Trophoblast cell (in vitro differentiated cells and primary cell): ENCODE measurements around the gene RIN3.

ENCODE experiments used
- DNase-seq, 2 donors: peaks; one replicate each; pipeline ENCODE4 v3.0.0-alpha.2; 2016
- H2AFZ ChIP-seq: 2 replicates; pipeline ENCODE4 v1.6.1; 2013; ENCODE audit warnings: low read length, moderate library complexity, mild to moderate bottlenecking; ENCODE audit not compliant: insufficient read depth, poor library complexity
- H2AK5ac ChIP-seq: 2 replicates; pipeline ENCODE4 v1.6.1; 2013; ENCODE audit warnings: mild to moderate bottlenecking, low read length
- H2BK120ac ChIP-seq: 2 replicates; pipeline ENCODE4 v1.6.1; 2013; ENCODE audit warnings: low read length, mild to moderate bottlenecking, moderate library complexity; ENCODE audit not compliant: insufficient read depth, poor library complexity
- H2BK12ac ChIP-seq: 2 replicates; pipeline ENCODE4 v1.6.1; 2013; ENCODE audit warnings: mild to moderate bottlenecking, low read length, moderate library complexity
- H2BK5ac ChIP-seq: 2 replicates; pipeline ENCODE4 v1.6.1; 2013; ENCODE audit warnings: low read length, low read depth, moderate library complexity, mild to moderate bottlenecking; ENCODE audit not compliant: poor library complexity
- H3K14ac ChIP-seq: 2 replicates; pipeline ENCODE4 v1.6.1; 2013; ENCODE audit warnings: mild to moderate bottlenecking, low read length
- H3K18ac ChIP-seq: 2 replicates; pipeline ENCODE4 v1.6.1; 2013; ENCODE audit warnings: mild to moderate bottlenecking, low read length
- H3K23ac ChIP-seq: 2 replicates; pipeline ENCODE4 v1.6.1; 2013; ENCODE audit warnings: low read length
- H3K27ac ChIP-seq: 2 replicates; pipeline ENCODE4 v1.5.1; 2013; ENCODE audit warnings: low read depth, mild to moderate bottlenecking, inconsistent platforms, low read length, moderate library complexity
- H3K27me3 ChIP-seq: 2 replicates; pipeline ENCODE4 v1.6.1; 2013; ENCODE audit warnings: inconsistent platforms, mild to moderate bottlenecking, low read length, moderate library complexity; ENCODE audit not compliant: insufficient read depth
- H3K36me3 ChIP-seq, 2 experiments: 1 replicate in 1 of 2; 2 replicates in 1 of 2; pipeline ENCODE4 v1.6.1; 2013; ENCODE audit warnings: low read length in 2 of 2, mild to moderate bottlenecking in 2 of 2, moderate library complexity in 1 of 2; ENCODE audit not compliant: insufficient read depth in 2 of 2, control insufficient read depth in 1 of 2
- H3K4ac ChIP-seq: 2 replicates; pipeline ENCODE4 v1.6.1; 2013; ENCODE audit warnings: low read depth, mild to moderate bottlenecking, low read length, moderate library complexity
- H3K4me1 ChIP-seq, 2 experiments: 1 replicate in 1 of 2; 2 replicates in 1 of 2; pipeline ENCODE4 v1.6.1; 2013; ENCODE audit warnings: low read length in 2 of 2, mild to moderate bottlenecking in 2 of 2, moderate library complexity in 1 of 2; ENCODE audit not compliant: insufficient read depth in 2 of 2, control insufficient read depth in 1 of 2
- H3K4me2 ChIP-seq: 2 replicates; pipeline ENCODE4 v1.6.1; 2013; ENCODE audit warnings: inconsistent platforms, mild to moderate bottlenecking, low read length, moderate library complexity
- H3K4me3 ChIP-seq: 2 replicates; pipeline ENCODE4 v1.5.1; 2013; ENCODE audit warnings: mild to moderate bottlenecking, low read depth, low read length, inconsistent platforms
- H3K79me1 ChIP-seq: one replicate; pipeline ENCODE4 v1.6.1; 2013; ENCODE audit warnings: low read length
- H3K79me2 ChIP-seq: 2 replicates; pipeline ENCODE4 v1.6.1; 2013; ENCODE audit warnings: low read length, mild to moderate bottlenecking; ENCODE audit not compliant: control insufficient read depth, insufficient read depth, poor library complexity
- H3K9ac ChIP-seq: 2 replicates; pipeline ENCODE4 v1.6.1; 2013; ENCODE audit warnings: mild to moderate bottlenecking, low read length
- H3K9me3 ChIP-seq: 2 replicates; pipeline ENCODE4 v1.6.1; 2013; ENCODE audit warnings: low read depth, mild to moderate bottlenecking, control low read depth, inconsistent platforms, low read length; ENCODE audit not compliant: insufficient read depth
- H4K12ac ChIP-seq: 2 replicates; pipeline ENCODE4 v1.6.1; 2013; ENCODE audit warnings: low read depth, mild to moderate bottlenecking, low read length, moderate library complexity
- H4K8ac ChIP-seq: 2 replicates; pipeline ENCODE4 v1.6.1; 2013; ENCODE audit warnings: low read depth, mild to moderate bottlenecking, low read length, moderate library complexity
- H4K91ac ChIP-seq: one replicate; pipeline ENCODE4 v1.6.1; 2013; ENCODE audit warnings: low read depth, mild to moderate bottlenecking, low read length, moderate library complexity
- WGBS: extraction: QIAGEN DNeasy Blood & Tissue Kit; methylation state at CpG from one replicate; pipeline ENCODE4 v1.1.7; 2013; ENCODE audit warnings: missing lambda C conversion rate; ENCODE audit not compliant: insufficient read length, insufficient coverage; ENCODE audit errors: extremely low coverage; 5-methylcytosine and 5-hydroxymethylcytosine counted together

Gene RIN3

DNA sequence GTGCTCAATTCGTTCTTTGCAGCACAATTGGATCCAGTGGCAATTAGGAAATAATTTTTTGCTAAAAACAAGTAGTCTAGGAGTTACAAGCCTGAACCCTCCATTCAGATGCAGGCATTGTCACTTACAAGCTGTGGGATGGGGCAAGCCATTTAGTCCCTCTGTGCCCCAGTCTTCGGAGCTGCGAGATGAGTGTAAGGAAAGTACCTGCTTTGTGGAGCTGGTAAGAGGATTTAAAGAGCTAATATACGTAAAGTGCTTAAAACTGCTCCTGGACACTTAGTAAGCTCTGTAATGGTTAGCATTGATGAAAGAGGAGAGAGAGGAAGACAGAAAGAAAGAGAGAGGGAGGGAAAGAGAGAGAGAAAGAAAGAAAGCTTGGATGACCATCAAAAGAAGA, 122.3 kb downstream of the RIN3 start:
- Histone ChIP-seq H3K23ac (no peak overlapping the region), H4K12ac (no peak overlapping the region), H2AK5ac (no peak overlapping the region), H2BK120ac (no peak overlapping the region), H2BK5ac (no peak overlapping the region), H3K4ac (no peak overlapping the region), H2AFZ (no peak overlapping the region), H3K79me1 (no peaks in the 10 kb centered on the region), H3K27me3 (no peaks in the 10 kb centered on the region), H3K79me2 (no peaks in the 10 kb centered on the region), H4K8ac (no peak overlapping the region), H2BK12ac (no peak overlapping the region), H3K4me2 (no peak overlapping the region), H4K91ac (no peak overlapping the region), H3K36me3 (no peaks in the 10 kb centered on the region), H3K4me3 (no peak overlapping the region), H3K18ac (no peak overlapping the region), H3K4me1 (no peaks in the 10 kb centered on the region), H3K9me3 (no peaks in the 10 kb centered on the region), H3K9ac (no peak overlapping the region), H3K14ac (no peak overlapping the region), H3K27ac (no peak overlapping the region)
- WGBS = no CpG with 5 or more reads among the region's 4 CpGs
- no peak for DNase-seq

DNA sequence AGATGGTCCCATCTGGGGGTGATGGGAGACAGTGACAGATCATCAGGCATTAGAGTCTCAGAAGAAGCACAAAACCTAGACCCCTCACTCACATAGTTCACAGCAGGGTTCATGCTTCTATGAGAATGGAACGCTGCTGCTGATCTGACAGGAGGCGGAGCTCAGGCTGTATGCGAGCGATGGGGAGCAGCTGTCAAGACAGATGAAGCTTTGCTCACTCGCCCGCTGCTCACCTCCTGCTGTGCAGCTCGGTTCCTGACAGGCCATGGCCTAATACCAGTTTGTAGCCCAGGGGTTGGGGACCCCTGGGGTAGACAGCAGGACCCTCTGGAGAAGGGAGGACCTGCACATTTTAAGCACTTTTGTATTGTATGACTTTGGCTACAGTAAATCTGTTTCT, 123.6 kb downstream of the RIN3 start:
- no peaks in the 10 kb centered on the region for H3K4me1 ChIP-seq
- H3K27me3 ChIP-seq = no peaks in the 10 kb centered on the region
- no peak overlapping the region for H3K14ac ChIP-seq
- H2BK120ac ChIP-seq = no peak overlapping the region
- no peak overlapping the region for H3K4me3 ChIP-seq
- H3K18ac ChIP-seq = no peak overlapping the region
- H4K91ac ChIP-seq = no peak overlapping the region
- H3K4ac ChIP-seq = no peak overlapping the region
- DNase-seq = no peak
- no CpG with 5 or more reads among the region's 7 CpGs for WGBS
- H4K12ac ChIP-seq = no peak overlapping the region
- no peak overlapping the region for H3K27ac ChIP-seq
- no peak overlapping the region for H2BK12ac ChIP-seq
- no peak overlapping the region for H2AFZ ChIP-seq
- H3K23ac ChIP-seq = no peak overlapping the region
- H2AK5ac ChIP-seq = no peak overlapping the region
- H3K9me3 ChIP-seq = peaks cover 2% of the 10 kb centered on the region
- H3K79me2 ChIP-seq = no peaks in the 10 kb centered on the region
- H3K9ac ChIP-seq = no peak overlapping the region
- no peak overlapping the region for H2BK5ac ChIP-seq
- H4K8ac ChIP-seq = no peak overlapping the region
- peaks cover 0 to under 1% of the 10 kb centered on the region in 2 experiments for H3K36me3 ChIP-seq
- no peak overlapping the region for H3K4me2 ChIP-seq
- H3K79me1 ChIP-seq = no peaks in the 10 kb centered on the region

DNA sequence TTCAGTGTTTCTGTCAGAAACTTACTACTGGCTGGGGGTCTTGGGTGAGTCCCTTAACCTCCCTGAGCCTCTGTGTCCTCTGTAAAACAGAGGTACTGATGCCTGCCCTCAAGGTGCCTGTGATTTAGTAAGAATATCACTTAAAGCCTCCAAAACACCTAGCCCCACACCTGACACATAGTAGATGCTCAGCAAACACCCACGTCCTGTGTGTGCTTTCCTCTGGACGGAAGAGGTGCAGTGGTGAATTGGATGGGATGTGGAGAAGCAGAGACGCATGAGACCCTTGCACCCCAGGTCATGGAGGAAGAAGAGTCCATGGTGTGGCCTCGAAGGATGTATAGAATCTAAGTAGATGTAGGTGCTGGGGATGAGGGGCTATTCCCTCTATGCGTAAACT, 124.3 kb downstream of the RIN3 start:
- Histone ChIP-seq H3K79me2 (no peaks in the 10 kb centered on the region), H3K23ac (no peak overlapping the region), H3K4me2 (no peak overlapping the region), H4K12ac (no peak overlapping the region), H2BK120ac (no peak overlapping the region), H3K4me3 (no peak overlapping the region), H2AFZ (no peak overlapping the region), H3K36me3 (peaks cover 2 to 3% of the 10 kb centered on the region in 2 experiments), H2BK5ac (no peak overlapping the region), H3K27ac (no peak overlapping the region), H2BK12ac (no peak overlapping the region), H3K18ac (no peak overlapping the region), H3K27me3 (no peaks in the 10 kb centered on the region), H3K79me1 (no peaks in the 10 kb centered on the region), H4K8ac (no peak overlapping the region), H3K4me1 (no peaks in the 10 kb centered on the region), H4K91ac (no peak overlapping the region), H3K9me3 (peaks cover 2% of the 10 kb centered on the region), H2AK5ac (no peak overlapping the region), H3K4ac (no peak overlapping the region), H3K14ac (no peak overlapping the region), H3K9ac (no peak overlapping the region)
- WGBS = no CpG with 5 or more reads among the region's 5 CpGs
- DNase-seq = no peak

DNA sequence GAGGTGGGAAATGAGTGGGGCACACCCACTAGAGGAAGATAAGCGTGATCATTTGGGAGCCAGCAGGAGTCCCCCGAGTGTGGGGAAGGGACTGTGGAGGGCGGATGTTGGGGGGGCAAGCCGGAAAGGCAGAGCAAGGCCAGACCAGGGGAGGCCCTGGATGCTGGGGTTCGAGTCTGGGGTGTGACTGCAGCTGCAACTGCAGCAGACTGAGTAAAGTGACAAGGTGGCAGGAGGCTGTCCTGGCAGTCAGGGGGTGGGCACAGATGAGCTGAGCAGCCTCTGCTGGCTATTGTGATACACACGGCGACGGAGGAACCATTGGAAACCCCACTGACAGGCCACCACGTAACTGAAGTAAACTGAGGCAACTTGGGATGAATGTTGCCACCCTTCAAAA, 124.7 kb downstream of the RIN3 start:
- Histone ChIP-seq H3K9me3 (peaks cover 2% of the 10 kb centered on the region), H2BK5ac (no peak overlapping the region), H3K4me2 (no peak overlapping the region), H3K36me3 (peaks cover 2 to 3% of the 10 kb centered on the region in 2 experiments), H4K12ac (no peak overlapping the region), H2AFZ (no peak overlapping the region), H3K27ac (no peak overlapping the region), H3K79me2 (no peaks in the 10 kb centered on the region), H3K4me3 (no peak overlapping the region), H3K23ac (no peak overlapping the region), H3K14ac (no peak overlapping the region), H2AK5ac (no peak overlapping the region), H3K27me3 (no peaks in the 10 kb centered on the region), H3K18ac (no peak overlapping the region), H3K4me1 (no peaks in the 10 kb centered on the region), H3K4ac (no peak overlapping the region), H3K9ac (no peak overlapping the region), H2BK12ac (no peak overlapping the region), H4K91ac (no peak overlapping the region), H3K79me1 (no peaks in the 10 kb centered on the region), H2BK120ac (no peak overlapping the region), H4K8ac (no peak overlapping the region)
- no CpG with 5 or more reads among the region's 9 CpGs for WGBS
- DNase-seq = no peak
